Measurements from ENCODE around the gene FANCE. TPM values are rescaled to one million over a fixed set of nuclear protein-coding genes. Genes with fewer than 3 reads are reported as not detected.

Gene FANCE
- total RNA-seq: 3.1 and 3.8 TPM in 2 replicates

GRCh38 chr6:35452183-35453090 is at the start of gene FANCE:
Gene FANCE (plus strand): TSS chr6:35452338. CDS start chr6:35452546, 208 bp downstream.

GRCh38 chr6:35468181-35468979 is 16.2 kb downstream of the FANCE start, which contains the start of gene RPL10A:
Gene RPL10A (plus strand): TSS chr6:35468401. CDS start chr6:35468435, 34 bp downstream.

GRCh38 chr6:35496841-35497570 is 44.9 kb downstream of the FANCE start, which contains the start of gene TEAD3:
Gene TEAD3 (minus strand): TSS chr6:35497079.

GRCh38 chr6:35512740-35513139 is 60.6 kb downstream of the FANCE start, which contains the start of gene TULP1:
Gene TULP1 (minus strand): TSS chr6:35512896. CDS start chr6:35512858, 38 bp downstream.

Other genes with a start within 250 kb of the FANCE start
- 2.4 and 2.8 TPM in 2 replicates for gene SCUBE3, start 238.4 kb upstream of the FANCE start, total RNA-seq
- gene ZNF76, start 192.6 kb upstream of the FANCE start, total RNA-seq: 17.6 and 18.3 TPM in 2 replicates
- 1.5 and 4.4 TPM in 2 replicates for gene DEF6, start 154.5 kb upstream of the FANCE start, total RNA-seq
- gene PPARD, start 109.8 kb upstream of the FANCE start, total RNA-seq: 5.2 and 5.8 TPM in 2 replicates
- 1,998 and 2,423 TPM in 2 replicates for gene RPL10A, start 16.1 kb downstream of the FANCE start, total RNA-seq
- gene TEAD3, start 44.7 kb downstream of the FANCE start, total RNA-seq: 3.8 TPM in 2 replicates
- not detected in 2 replicates for gene TULP1, start 60.6 kb downstream of the FANCE start, total RNA-seq
- gene FKBP5, start 236.6 kb downstream of the FANCE start, total RNA-seq: 1.7 and 3.0 TPM in 2 replicates